Mesenchymal stem cell (in vitro differentiated cells and primary cell): ENCODE data around the gene SH2D4B.
A peak's percentile ranks its signal among the peaks of the same experiment; 100 is the strongest.

Experiments used
- DNase-seq: peaks from one replicate; pipeline ENCODE4 v3.0.0-alpha.2; 2013
- H2AFZ ChIP-seq: one replicate; pipeline ENCODE4 v1.6.1; 2013; ENCODE audit warnings: low read depth, mild to moderate bottlenecking, control low read depth, inconsistent platforms, low read length, moderate library complexity
- H2AK5ac ChIP-seq: 2 replicates; pipeline ENCODE4 v1.6.1; 2013; ENCODE audit warnings: low read length, moderate library complexity, mild to moderate bottlenecking, inconsistent platforms; ENCODE audit not compliant: severe bottlenecking
- H2BK120ac ChIP-seq: one replicate; pipeline ENCODE4 v1.6.1; 2013; ENCODE audit warnings: low read depth, mild to moderate bottlenecking, inconsistent platforms, low read length, moderate library complexity
- H2BK12ac ChIP-seq, 2 experiments: one replicate each; pipeline ENCODE4 v1.6.1; 2013; ENCODE audit warnings: inconsistent platforms in 2 of 2, low read length in 2 of 2, mild to moderate bottlenecking in 2 of 2, moderate library complexity in 2 of 2, control low read depth in 1 of 2
- H2BK15ac ChIP-seq: one replicate; pipeline ENCODE4 v1.6.1; 2013; ENCODE audit warnings: mild to moderate bottlenecking, low read depth, inconsistent platforms; ENCODE audit not compliant: poor library complexity, severe bottlenecking
- H2BK5ac ChIP-seq: 2 replicates; pipeline ENCODE4 v1.6.1; 2013; ENCODE audit warnings: low read depth, mild to moderate bottlenecking, low read length, control low read depth, inconsistent platforms; ENCODE audit not compliant: poor library complexity, severe bottlenecking
- H3K14ac ChIP-seq, 2 experiments: one replicate each; pipeline ENCODE4 v1.6.1; 2013; ENCODE audit warnings: inconsistent platforms in 2 of 2, low read length in 2 of 2, control low read depth in 1 of 2, mild to moderate bottlenecking in 1 of 2, moderate library complexity in 1 of 2
- H3K18ac ChIP-seq, 2 experiments: one replicate each; pipeline ENCODE4 v1.6.1; 2013; ENCODE audit warnings: inconsistent platforms in 2 of 2, low read length in 2 of 2, control low read depth in 1 of 2, low read depth in 1 of 2, mild to moderate bottlenecking in 1 of 2
- H3K23ac ChIP-seq, 2 experiments: one replicate each; pipeline ENCODE4 v1.6.1; 2013; ENCODE audit warnings: inconsistent platforms in 2 of 2, low read length in 2 of 2, mild to moderate bottlenecking in 2 of 2, moderate library complexity in 2 of 2, control low read depth in 1 of 2
- H3K27ac ChIP-seq: 2 replicates; pipeline ENCODE4 v1.5.1; 2013; ENCODE audit warnings: mild to moderate bottlenecking, moderate library complexity, low read length, control low read depth, inconsistent platforms; ENCODE audit not compliant: poor library complexity, severe bottlenecking
- H3K27me3 ChIP-seq, 2 experiments: 2 replicates each; pipeline versions ENCODE4 v1.6.1 to v1.7.0; 2013; ENCODE audit warnings: low read length in 2 of 2, mild to moderate bottlenecking in 2 of 2, moderate library complexity in 2 of 2, control low read depth in 1 of 2, inconsistent platforms in 1 of 2; ENCODE audit not compliant: control insufficient read depth in 1 of 2, insufficient read depth in 1 of 2
- H3K36me3 ChIP-seq, 2 experiments: 2 replicates each; pipeline versions ENCODE4 v1.6.1 to v1.7.0; 2013; ENCODE audit warnings: low read length in 2 of 2, control low read depth in 1 of 2, inconsistent platforms in 1 of 2, low read depth in 1 of 2, mild to moderate bottlenecking in 1 of 2; ENCODE audit not compliant: insufficient read depth in 2 of 2, control insufficient read depth in 1 of 2
- H3K4ac ChIP-seq, 2 experiments: one replicate each; pipeline ENCODE4 v1.6.1; 2013; ENCODE audit warnings: inconsistent platforms in 2 of 2, low read length in 2 of 2, mild to moderate bottlenecking in 2 of 2, moderate library complexity in 2 of 2, control low read depth in 1 of 2, low read depth in 1 of 2
- H3K4me1 ChIP-seq: 2 replicates; pipeline ENCODE4 v1.6.1; 2013; ENCODE audit warnings: low read depth, low read length, control low read depth; ENCODE audit not compliant: control insufficient read depth, insufficient read depth
- H3K4me2 ChIP-seq: 2 replicates; pipeline ENCODE4 v1.6.1; 2013; ENCODE audit warnings: low read length, mild to moderate bottlenecking, inconsistent platforms; ENCODE audit not compliant: poor library complexity, severe bottlenecking
- H3K4me3 ChIP-seq, 2 experiments: 2 replicates each; pipeline versions ENCODE4 v1.5.1 to v1.7.0; 2013; ENCODE audit warnings: low read length in 2 of 2, mild to moderate bottlenecking in 2 of 2, control low read depth in 1 of 2, low read depth in 1 of 2; ENCODE audit not compliant: insufficient read depth in 1 of 2
- H3K79me1 ChIP-seq: replicated peaks from 2 replicates; pipeline ENCODE4 v1.6.1; 2013; ENCODE audit warnings: mild to moderate bottlenecking, control low read depth, low read length, inconsistent platforms; ENCODE audit not compliant: poor library complexity, severe bottlenecking
- H3K9ac ChIP-seq: 2 replicates; pipeline ENCODE4 v1.7.0; 2013; ENCODE audit warnings: mild to moderate bottlenecking, low read length, moderate library complexity
- H3K9me3 ChIP-seq: 2 replicates; pipeline ENCODE4 v1.7.0; 2013; ENCODE audit warnings: mild to moderate bottlenecking, low read length; ENCODE audit not compliant: control insufficient read depth
- H4K8ac ChIP-seq: one replicate; pipeline ENCODE4 v1.6.1; 2013; ENCODE audit warnings: inconsistent platforms, mild to moderate bottlenecking, low read length, moderate library complexity
- H4K91ac ChIP-seq: one replicate; pipeline ENCODE4 v1.6.1; 2013; ENCODE audit warnings: mild to moderate bottlenecking, low read length, inconsistent platforms
- WGBS: methylation state at CpG from one replicate; pipeline ENCODE4 v1.1.7; 2013; ENCODE audit warnings: mixed read lengths; 5-methylcytosine and 5-hydroxymethylcytosine counted together

Gene SH2D4B

GRCh38 chr10:80518143-80518806 lies 19.4 kb upstream of the SH2D4B start:
- WGBS, result 98% methylated on average over 12 of the region's 17 CpGs

DNA sequence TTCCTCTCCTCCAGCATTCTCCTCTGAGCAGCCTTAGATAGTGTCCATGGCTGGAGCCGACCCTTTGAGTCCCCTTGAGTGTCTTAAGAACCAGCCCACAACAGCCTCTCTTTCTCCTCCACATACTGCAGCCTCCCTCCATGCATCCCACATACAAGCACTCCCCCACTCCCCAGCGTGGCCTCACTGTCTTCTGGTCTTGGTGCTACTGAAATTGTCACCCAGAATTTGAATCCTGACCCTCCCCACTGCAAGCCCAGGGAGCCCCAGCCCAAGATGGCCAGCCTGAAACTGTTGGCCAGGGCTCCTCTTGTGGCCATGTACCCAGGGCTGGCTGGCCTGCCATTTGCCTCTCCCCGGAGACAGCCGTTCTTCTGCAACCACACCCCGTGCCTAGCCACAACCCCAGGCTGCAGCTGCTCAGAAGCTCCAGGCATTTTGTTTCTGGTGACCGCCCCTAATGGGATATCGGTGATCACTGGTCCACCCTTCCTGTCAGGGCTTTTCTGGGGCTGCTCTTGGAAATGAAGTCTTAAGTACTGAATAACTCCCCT lies 18.8 kb upstream of the SH2D4B start:
- H2BK5ac ChIP-seq, result no peak overlapping the region
- H4K8ac ChIP-seq, result no peak overlapping the region
- H3K27me3 ChIP-seq, result no peaks in the 10 kb centered on the region
- no peak for DNase-seq
- H3K27ac ChIP-seq, result no peak overlapping the region
- no peak overlapping the region for H4K91ac ChIP-seq
- no peak overlapping the region for H3K4ac ChIP-seq
- H3K4me3 ChIP-seq, result no peak overlapping the region
- no peak overlapping the region for H3K23ac ChIP-seq
- no peak overlapping the region for H2AFZ ChIP-seq
- H2AK5ac ChIP-seq, result no peak overlapping the region
- peaks cover 40% of the 10 kb centered on the region for H3K79me1 ChIP-seq
- H3K14ac ChIP-seq, result no peak overlapping the region
- peaks cover 30% of the 10 kb centered on the region for H3K4me1 ChIP-seq
- H3K9me3 ChIP-seq, result no peaks in the 10 kb centered on the region
- H2BK120ac ChIP-seq, result no peak overlapping the region
- no peak overlapping the region for H2BK12ac ChIP-seq
- WGBS, result 96% methylated on average over 7 of the region's 7 CpGs
- peaks cover 78 to 87% of the 10 kb centered on the region in 2 experiments for H3K36me3 ChIP-seq
- H3K18ac ChIP-seq, result no peak overlapping the region
- no peak overlapping the region for H2BK15ac ChIP-seq
- H3K9ac ChIP-seq, result no peak overlapping the region
- H3K4me2 ChIP-seq, result no peak overlapping the region

More at GRCh38 chr10:80518143-80518806, 19.4 kb upstream of the SH2D4B start:
- no peak overlapping the region for H4K91ac ChIP-seq
- no peak overlapping the region for H2AFZ ChIP-seq
- no peak overlapping the region for H2AK5ac ChIP-seq
- no peak overlapping the region for H2BK5ac ChIP-seq
- H3K79me1 ChIP-seq, result peaks cover 39% of the 10 kb centered on the region
- no peak overlapping the region for H3K14ac ChIP-seq
- H3K4me3 ChIP-seq, result no peak overlapping the region
- H3K4me2 ChIP-seq, result no peak overlapping the region
- H3K4me1 ChIP-seq, result peaks cover 28% of the 10 kb centered on the region
- peaks cover 78 to 93% of the 10 kb centered on the region in 2 experiments for H3K36me3 ChIP-seq
- no peak overlapping the region for H3K18ac ChIP-seq
- no peak overlapping the region for H2BK120ac ChIP-seq
- no peaks in the 10 kb centered on the region for H3K27me3 ChIP-seq
- no peak overlapping the region for H2BK12ac ChIP-seq
- no peak for DNase-seq
- H2BK15ac ChIP-seq, result no peak overlapping the region
- no peak overlapping the region for H3K9ac ChIP-seq
- H3K27ac ChIP-seq, result peak overlapping the region; percentile 13
- H4K8ac ChIP-seq, result no peak overlapping the region
- no peak overlapping the region for H3K4ac ChIP-seq
- no peaks in the 10 kb centered on the region for H3K9me3 ChIP-seq
- H3K23ac ChIP-seq, result no peak overlapping the region

DNA sequence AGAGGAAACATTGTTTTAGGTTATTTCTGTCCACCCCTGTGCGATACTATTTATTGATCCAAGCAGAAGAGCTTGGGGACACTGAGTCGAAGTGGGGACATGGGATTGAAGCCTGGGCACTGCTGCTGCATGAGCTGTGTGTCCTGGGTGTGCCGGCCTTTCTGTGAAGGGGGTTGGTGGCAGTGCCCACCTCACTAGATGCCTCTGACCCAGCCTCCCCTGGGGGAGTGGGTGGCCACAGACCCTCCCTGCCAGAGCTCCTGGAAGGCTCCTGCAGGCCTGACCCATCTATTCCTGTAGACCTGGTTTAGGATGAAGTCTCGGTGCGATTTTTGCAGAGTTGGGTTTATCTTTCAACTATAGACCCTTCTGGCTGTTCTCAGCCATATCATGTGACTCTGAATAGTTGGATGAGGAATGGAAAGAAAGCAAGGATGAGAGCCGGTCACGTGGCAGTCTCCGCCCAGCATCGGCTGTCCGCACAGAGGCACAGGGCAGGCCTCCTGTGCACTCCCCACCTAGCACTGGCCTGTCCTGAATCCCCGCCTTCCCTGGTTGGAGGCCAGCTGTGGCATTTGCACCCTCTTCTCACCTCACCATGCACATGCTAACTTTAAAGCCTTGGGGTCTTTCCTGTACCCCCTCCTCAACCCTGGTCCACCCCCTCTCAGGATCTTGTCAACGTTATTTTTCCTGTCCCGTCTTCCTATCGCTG lies 17.6 kb upstream of the SH2D4B start:
- H3K23ac ChIP-seq, result no peak overlapping the region
- H4K8ac ChIP-seq, result no peak overlapping the region
- H3K4me3 ChIP-seq, result no peak overlapping the region
- H3K14ac ChIP-seq, result no peak overlapping the region
- no peak overlapping the region for H4K91ac ChIP-seq
- H3K4me1 ChIP-seq, result peaks cover 37% of the 10 kb centered on the region
- no peak overlapping the region for H2AK5ac ChIP-seq
- peaks cover 36% of the 10 kb centered on the region for H3K79me1 ChIP-seq
- H3K4me2 ChIP-seq, result no peak overlapping the region
- no peaks in the 10 kb centered on the region for H3K27me3 ChIP-seq
- no peak overlapping the region for H3K4ac ChIP-seq
- H3K9ac ChIP-seq, result no peak overlapping the region
- H3K27ac ChIP-seq, result no peak overlapping the region
- H2BK15ac ChIP-seq, result no peak overlapping the region
- H3K9me3 ChIP-seq, result no peaks in the 10 kb centered on the region
- H2BK12ac ChIP-seq, result no peak overlapping the region
- no peak overlapping the region for H3K18ac ChIP-seq
- H3K36me3 ChIP-seq, result peaks cover 71 to 75% of the 10 kb centered on the region in 2 experiments
- WGBS, result 95% methylated on average over 12 of the region's 14 CpGs
- H2BK5ac ChIP-seq, result no peak overlapping the region
- H2BK120ac ChIP-seq, result no peak overlapping the region
- DNase-seq, result no peak
- H2AFZ ChIP-seq, result no peak overlapping the region
